Rectal smooth muscle tissue (tissue), 1 donor: Measurements from ENCODE around the gene EXOSC3.

Experiments
- H3K27ac ChIP-seq: one replicate; pipeline ENCODE4 v1.7.0; 2013; ENCODE audit warnings: low read depth, low read length, inconsistent platforms
- H3K27me3 ChIP-seq: one replicate; pipeline ENCODE4 v1.7.0; 2013; ENCODE audit warnings: low read length; ENCODE audit not compliant: control insufficient read depth, insufficient read depth
- H3K36me3 ChIP-seq: one replicate; pipeline ENCODE4 v1.7.0; 2013; ENCODE audit warnings: low read length; ENCODE audit not compliant: control insufficient read depth, insufficient read depth
- H3K4me1 ChIP-seq: one replicate; pipeline ENCODE4 v1.7.0; 2013; ENCODE audit warnings: low read length; ENCODE audit not compliant: control insufficient read depth, insufficient read depth
- H3K4me3 ChIP-seq: one replicate; pipeline ENCODE4 v1.7.0; 2013; ENCODE audit warnings: low read length
- H3K9ac ChIP-seq: one replicate; pipeline ENCODE4 v1.7.0; 2013; ENCODE audit warnings: low read length

The EXOSC3 gene

GRCh38 chr9:37746448-37747270, 38.2 kb downstream of the EXOSC3 start:
- Histone ChIP-seq H3K4me3 (no peak overlapping the region), H3K9ac (no peak overlapping the region), H3K36me3 (no peaks in the 10 kb centered on the region), H3K27me3 (no peaks in the 10 kb centered on the region), H3K27ac (no peak overlapping the region), H3K4me1 (no peaks in the 10 kb centered on the region)

- H3K4me1 ChIP-seq: no peaks in the 10 kb centered on the region
- H3K27ac ChIP-seq: no peak overlapping the region
- no peak overlapping the region for H3K4me3 ChIP-seq
- no peak overlapping the region for H3K9ac ChIP-seq
- no peaks in the 10 kb centered on the region for H3K36me3 ChIP-seq
- H3K27me3 ChIP-seq: no peaks in the 10 kb centered on the region
These were observed 38.9 kb downstream of the EXOSC3 start for GRCh38 chr9:37745970-37746369.

GRCh38 chr9:37740631-37741328, 44.1 kb downstream of the EXOSC3 start:
- no peak overlapping the region for H3K4me3 ChIP-seq
- no peaks in the 10 kb centered on the region for H3K4me1 ChIP-seq
- H3K9ac ChIP-seq: no peak overlapping the region
- H3K27me3 ChIP-seq: no peaks in the 10 kb centered on the region
- no peaks in the 10 kb centered on the region for H3K36me3 ChIP-seq
- no peak overlapping the region for H3K27ac ChIP-seq

GRCh38 chr9:37740128-37740527, 44.7 kb downstream of the EXOSC3 start:
- Histone ChIP-seq H3K4me3 (no peak overlapping the region), H3K27me3 (no peaks in the 10 kb centered on the region), H3K27ac (no peak overlapping the region), H3K9ac (no peak overlapping the region), H3K36me3 (no peaks in the 10 kb centered on the region), H3K4me1 (no peaks in the 10 kb centered on the region)

GRCh38 chr9:37739222-37739621, 45.6 kb downstream of the EXOSC3 start:
- H3K4me3 ChIP-seq: no peak overlapping the region
- no peaks in the 10 kb centered on the region for H3K36me3 ChIP-seq

GRCh38 chr9:37732952-37733351, 51.9 kb downstream of the EXOSC3 start:
- H3K27ac ChIP-seq: no peak overlapping the region

More at GRCh38 chr9:37739222-37739621, 45.6 kb downstream of the EXOSC3 start:
- H3K4me1 ChIP-seq: no peaks in the 10 kb centered on the region
- H3K27ac ChIP-seq: no peak overlapping the region
- H3K27me3 ChIP-seq: no peaks in the 10 kb centered on the region
- no peak overlapping the region for H3K9ac ChIP-seq

GRCh38 chr9:37732086-37732741, 52.6 kb downstream of the EXOSC3 start:
- Histone ChIP-seq H3K9ac (no peak overlapping the region), H3K36me3 (no peaks in the 10 kb centered on the region), H3K27ac (no peak overlapping the region), H3K27me3 (no peaks in the 10 kb centered on the region), H3K4me1 (no peaks in the 10 kb centered on the region), H3K4me3 (no peak overlapping the region)

More at GRCh38 chr9:37732952-37733351, 51.9 kb downstream of the EXOSC3 start:
- Histone ChIP-seq H3K4me3 (no peak overlapping the region), H3K9ac (no peak overlapping the region), H3K27me3 (no peaks in the 10 kb centered on the region), H3K36me3 (no peaks in the 10 kb centered on the region), H3K4me1 (no peaks in the 10 kb centered on the region)

- Histone ChIP-seq H3K27me3 (no peaks in the 10 kb centered on the region), H3K4me3 (no peak overlapping the region), H3K27ac (no peak overlapping the region), H3K36me3 (no peaks in the 10 kb centered on the region), H3K4me1 (no peaks in the 10 kb centered on the region), H3K9ac (no peak overlapping the region)
These were observed 54.0 kb downstream of the EXOSC3 start for GRCh38 chr9:37730839-37731238.

- Histone ChIP-seq H3K27ac (no peak overlapping the region), H3K4me3 (no peak overlapping the region), H3K27me3 (no peaks in the 10 kb centered on the region), H3K9ac (no peak overlapping the region), H3K4me1 (no peaks in the 10 kb centered on the region), H3K36me3 (no peaks in the 10 kb centered on the region)
These were observed 54.6 kb downstream of the EXOSC3 start for GRCh38 chr9:37730256-37730655.
